HG03460 (cell line): ENCODE data around the gene GALNTL6.

Experiments used
- ATAC-seq: cut with Tn5 transposase; IDR thresholded peaks from one replicate; pipeline ENCODE4 v1.9.1; 2021; ENCODE audit not compliant: unreplicated experiment

The GALNTL6 gene

GRCh38 chr4:171985129-171985528, 171.9 kb downstream of the GALNTL6 start:
- no peak for ATAC-seq

- ATAC-seq = no peak
These were observed 180.0 kb downstream of the GALNTL6 start for GRCh38 chr4:171993247-171993646.

- ATAC-seq = no peak
These were observed 194.7 kb downstream of the GALNTL6 start for GRCh38 chr4:172007889-172008288.

GRCh38 chr4:172009446-172010230, 196.4 kb downstream of the GALNTL6 start:
- ATAC-seq = no peak

GRCh38 chr4:172011196-172011595, 198.0 kb downstream of the GALNTL6 start:
- no peak for ATAC-seq

- no peak for ATAC-seq
These were observed 205.2 kb downstream of the GALNTL6 start for GRCh38 chr4:172018358-172018757.

- no peak for ATAC-seq
These were observed 222.4 kb downstream of the GALNTL6 start for GRCh38 chr4:172035562-172035961.

GRCh38 chr4:172040766-172041165, 227.6 kb downstream of the GALNTL6 start:
- ATAC-seq = no peak

- ATAC-seq = no peak
These were observed 229.5 kb downstream of the GALNTL6 start for GRCh38 chr4:172042714-172043114.

GRCh38 chr4:172045981-172046380, 232.8 kb downstream of the GALNTL6 start:
- ATAC-seq = no peak

GRCh38 chr4:172048666-172049065, 235.5 kb downstream of the GALNTL6 start:
- ATAC-seq = no peak

GRCh38 chr4:172050911-172051310, 237.7 kb downstream of the GALNTL6 start:
- no peak for ATAC-seq

GRCh38 chr4:172055046-172055445, 241.8 kb downstream of the GALNTL6 start:
- peak; percentile 83 for ATAC-seq

- no peak for ATAC-seq
These were observed 242.3 kb downstream of the GALNTL6 start for GRCh38 chr4:172055498-172055897.

GRCh38 chr4:172061204-172061603, 248.0 kb downstream of the GALNTL6 start:
- peak; percentile 72 for ATAC-seq

GRCh38 chr4:172068506-172068905, 255.3 kb downstream of the GALNTL6 start:
- no peak for ATAC-seq

GRCh38 chr4:172073590-172073989, 260.4 kb downstream of the GALNTL6 start:
- ATAC-seq = no peak

- no peak for ATAC-seq
These were observed 270.1 kb downstream of the GALNTL6 start for GRCh38 chr4:172083272-172083671.

- ATAC-seq = no peak
These were observed 275.4 kb downstream of the GALNTL6 start for GRCh38 chr4:172088556-172088955.

GRCh38 chr4:172095161-172095560, 282.0 kb downstream of the GALNTL6 start:
- ATAC-seq = no peak

- no peak for ATAC-seq
These were observed 283.6 kb downstream of the GALNTL6 start for GRCh38 chr4:172096786-172097185.

GRCh38 chr4:172099376-172099775, 286.2 kb downstream of the GALNTL6 start:
- ATAC-seq = no peak

GRCh38 chr4:172103456-172103855, 290.3 kb downstream of the GALNTL6 start:
- no peak for ATAC-seq
